GM19438 (cell line): ENCODE data around the gene SRF.
A peak's percentile ranks its signal among the peaks of the same experiment; 100 is the strongest.
"Not testable (repeated sequence)": the region's sequence is repeated elsewhere in the genome, so short reads cannot be mapped to it uniquely, and the experiment has no call there.

ENCODE experiments used
- ATAC-seq: cut with Tn5 transposase; IDR thresholded peaks from one replicate; pipeline ENCODE4 v1.9.1; 2021; ENCODE audit warnings: low read depth; ENCODE audit not compliant: unreplicated experiment

SRF gene

GRCh38 chr6:43170931-43171706 lies at the start of gene SRF:
Gene SRF (plus strand): TSS chr6:43171269. CDS start chr6:43171657, 388 bp downstream.
- peak; percentile 47 for ATAC-seq

GRCh38 chr6:43122146-43122545 lies 48.9 kb upstream of the SRF start:
- no peak for ATAC-seq

GRCh38 chr6:43123461-43124314 lies 47.4 kb upstream of the SRF start:
- ATAC-seq = no peak

- no peak for ATAC-seq
Observed at GRCh38 chr6:43124481-43124880, 46.6 kb upstream of the SRF start.

GRCh38 chr6:43125119-43125518 lies 46.0 kb upstream of the SRF start:
- ATAC-seq = no peak

- ATAC-seq = no peak
Observed at GRCh38 chr6:43125555-43125954, 45.5 kb upstream of the SRF start.

GRCh38 chr6:43127180-43127579 lies 43.9 kb upstream of the SRF start:
- no peak for ATAC-seq

- ATAC-seq = no peak
Observed at GRCh38 chr6:43127877-43128276, 43.2 kb upstream of the SRF start.

- ATAC-seq = no peak
Observed at GRCh38 chr6:43128926-43129325, 42.1 kb upstream of the SRF start.

GRCh38 chr6:43129434-43130194 lies 41.5 kb upstream of the SRF start:
- no peak for ATAC-seq

GRCh38 chr6:43130429-43130828 lies 40.6 kb upstream of the SRF start:
- no peak for ATAC-seq

- not testable (repeated sequence) for ATAC-seq
Observed at GRCh38 chr6:43131379-43131778, 39.7 kb upstream of the SRF start.

- ATAC-seq = no peak
Observed at GRCh38 chr6:43138267-43138666, 32.8 kb upstream of the SRF start.

GRCh38 chr6:43139973-43140372 lies 31.1 kb upstream of the SRF start:
- ATAC-seq = not testable (repeated sequence)

- no peak for ATAC-seq
Observed at GRCh38 chr6:43141644-43142043, 29.4 kb upstream of the SRF start.

GRCh38 chr6:43142101-43142500 lies 29.0 kb upstream of the SRF start:
- no peak for ATAC-seq

GRCh38 chr6:43143235-43144128 lies 27.6 kb upstream of the SRF start:
- peak; percentile 90 for ATAC-seq

GRCh38 chr6:43144879-43145278 lies 26.2 kb upstream of the SRF start:
- ATAC-seq = no peak

GRCh38 chr6:43146261-43146660 lies 24.8 kb upstream of the SRF start:
- ATAC-seq = no peak
